Activated naive CD4-positive, alpha-beta T cell treated with anti-CD3 and anti-CD28 coated beads, Interleukin-2, amount 50 U/mL, for 24 hours (primary cell): ENCODE results near the gene DOP1A.
A peak's percentile ranks its signal among the peaks of the same experiment; 100 is the strongest.
"Not testable (repeated sequence)": the region's sequence is repeated elsewhere in the genome, so short reads cannot be mapped to it uniquely, and the experiment has no call there.

ENCODE experiments used
- H3K27ac Mint-ChIP-seq: one replicate; pipeline ENCODE4 v1.8.0; 2021; ENCODE audit warnings: mild to moderate bottlenecking, mixed read lengths
- H3K27me3 Mint-ChIP-seq: one replicate; pipeline ENCODE4 v1.8.0; 2021; ENCODE audit warnings: mixed read lengths
- H3K36me3 Mint-ChIP-seq: one replicate; pipeline ENCODE4 v1.8.0; 2021; ENCODE audit warnings: mixed read lengths
- H3K4me1 Mint-ChIP-seq: one replicate; pipeline ENCODE4 v1.8.0; 2021; ENCODE audit warnings: mixed read lengths
- H3K4me3 Mint-ChIP-seq: one replicate; pipeline ENCODE4 v1.8.0; 2021; ENCODE audit warnings: mild to moderate bottlenecking, mixed read lengths
- H3K9me3 Mint-ChIP-seq: one replicate; pipeline ENCODE4 v1.8.0; 2021; ENCODE audit warnings: mixed read lengths

Gene DOP1A

DNA sequence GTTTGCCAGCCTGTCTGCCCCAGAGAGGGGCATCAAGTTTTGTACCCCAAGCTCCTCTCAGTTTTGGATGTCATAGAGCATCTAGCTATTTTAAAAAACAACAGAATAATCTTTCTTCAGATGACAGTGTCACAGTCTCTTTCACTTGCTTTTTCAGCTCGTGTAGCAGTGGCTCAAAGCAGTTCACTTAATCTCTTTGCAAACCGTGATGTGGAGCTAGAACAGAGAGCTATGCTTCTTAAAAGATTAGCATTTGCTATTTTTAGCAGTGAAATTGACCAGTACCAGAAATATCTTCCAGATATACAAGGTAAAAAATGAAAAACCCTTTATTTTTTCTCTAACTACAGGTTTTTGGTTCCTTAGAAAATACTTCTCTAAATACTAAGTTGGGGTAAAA, 88.3 kb downstream of the DOP1A start:
- no peaks in the 10 kb centered on the region for H3K27me3 Mint-ChIP-seq
- no peak overlapping the region for H3K27ac Mint-ChIP-seq
- H3K9me3 Mint-ChIP-seq: no peaks in the 10 kb centered on the region
- H3K4me1 Mint-ChIP-seq: no peaks in the 10 kb centered on the region
- no peak overlapping the region for H3K4me3 Mint-ChIP-seq
- peaks cover 6% of the 10 kb centered on the region for H3K36me3 Mint-ChIP-seq

DNA sequence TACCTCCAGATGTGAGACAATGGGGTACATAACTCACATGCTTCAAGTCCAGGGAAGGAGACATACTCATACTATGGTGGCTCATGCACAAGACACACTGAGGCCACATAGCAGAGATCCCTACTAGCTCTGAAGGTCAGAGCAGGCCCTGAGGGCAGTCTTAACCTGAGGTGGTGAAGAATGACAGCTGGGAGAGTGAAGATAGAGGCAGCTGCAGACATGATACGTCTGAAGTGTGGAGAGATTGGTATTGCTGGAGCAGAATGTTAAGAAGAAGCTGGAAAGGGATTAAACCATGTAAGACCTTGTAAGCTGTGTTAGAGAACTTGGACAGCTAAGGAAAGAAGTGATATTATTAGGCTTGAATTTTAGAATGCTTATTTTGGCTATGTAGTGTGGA, 92.7 kb downstream of the DOP1A start:
- Mint-ChIP-seq H3K4me1 (no peaks in the 10 kb centered on the region), H3K4me3 (no peak overlapping the region), H3K27me3 (no peaks in the 10 kb centered on the region), H3K9me3 (no peaks in the 10 kb centered on the region), H3K27ac (no peak overlapping the region), H3K36me3 (peaks cover 12% of the 10 kb centered on the region)

DNA sequence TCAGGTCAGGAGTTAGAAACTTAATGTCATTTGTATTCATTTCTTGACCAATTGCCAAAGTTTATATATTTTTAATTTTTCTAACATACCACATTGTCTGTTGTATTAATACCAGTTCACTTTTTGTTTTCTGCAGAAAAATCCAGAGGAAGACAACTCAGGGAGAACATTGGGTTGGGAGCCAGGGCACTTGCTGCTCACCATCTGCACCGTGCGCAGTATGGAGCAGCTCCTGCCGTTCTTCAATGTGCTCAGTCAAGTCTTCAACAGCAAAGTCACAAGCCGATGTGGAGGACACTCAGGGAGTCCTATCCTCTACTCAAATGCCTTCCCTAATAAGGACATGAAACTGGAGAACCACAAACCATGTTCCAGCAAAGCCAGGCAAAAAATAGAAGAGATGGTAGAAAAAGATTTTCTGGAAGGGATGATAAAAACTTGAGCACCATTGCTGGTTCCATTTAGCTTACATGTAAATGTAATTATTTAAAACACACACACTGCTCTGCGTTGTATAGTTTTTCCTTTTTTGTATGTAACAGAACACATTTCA, 100.3 kb downstream of the DOP1A start:
- no peak overlapping the region for H3K4me3 Mint-ChIP-seq
- no peaks in the 10 kb centered on the region for H3K4me1 Mint-ChIP-seq
- no peaks in the 10 kb centered on the region for H3K27me3 Mint-ChIP-seq
- H3K36me3 Mint-ChIP-seq: peaks cover 13% of the 10 kb centered on the region
- no peak overlapping the region for H3K27ac Mint-ChIP-seq
- no peaks in the 10 kb centered on the region for H3K9me3 Mint-ChIP-seq

DNA sequence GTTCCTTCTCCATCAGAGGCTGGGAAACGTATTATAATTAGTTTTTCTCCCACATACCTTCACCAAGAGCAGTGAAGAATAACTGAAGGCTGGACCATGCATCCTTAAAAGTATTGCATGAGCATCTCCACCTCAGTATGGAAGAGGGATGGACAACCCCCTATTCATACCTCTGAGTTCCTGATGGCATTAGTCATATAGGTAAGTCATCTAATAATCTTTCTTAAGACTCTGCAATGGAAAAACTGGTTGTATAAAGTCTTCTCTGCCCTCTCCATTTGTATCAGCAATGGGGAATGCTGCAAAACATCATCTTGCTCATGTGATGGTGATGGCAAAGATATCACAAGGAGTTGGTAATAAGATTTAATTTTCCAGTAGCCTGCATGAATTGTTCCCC, 101.1 kb downstream of the DOP1A start:
- Mint-ChIP-seq H3K27ac (no peak overlapping the region), H3K36me3 (peaks cover 13% of the 10 kb centered on the region), H3K27me3 (no peaks in the 10 kb centered on the region), H3K4me3 (no peak overlapping the region), H3K9me3 (no peaks in the 10 kb centered on the region), H3K4me1 (no peaks in the 10 kb centered on the region)

DNA sequence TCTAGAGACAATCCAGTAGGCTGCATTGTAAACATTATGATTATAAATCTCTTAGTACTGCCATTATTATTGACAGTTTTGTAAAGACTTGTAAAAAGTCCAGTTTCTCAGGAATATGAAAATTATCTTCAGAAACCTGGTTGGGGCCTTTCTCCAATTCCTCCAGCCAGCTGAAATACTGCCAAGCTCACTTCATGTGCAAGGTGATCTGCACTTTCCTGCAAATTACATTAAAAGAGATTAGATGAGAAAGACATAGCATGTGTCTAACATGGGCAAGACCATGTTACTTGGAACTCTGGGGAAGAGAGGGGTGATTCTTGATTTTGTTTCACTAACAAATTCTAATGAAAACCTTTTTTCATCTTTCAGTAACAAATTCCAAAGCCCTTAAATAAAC, 101.6 kb downstream of the DOP1A start:
- H3K9me3 Mint-ChIP-seq: no peaks in the 10 kb centered on the region
- no peaks in the 10 kb centered on the region for H3K4me1 Mint-ChIP-seq
- peak overlapping the region; percentile 30 for H3K27ac Mint-ChIP-seq
- H3K4me3 Mint-ChIP-seq: no peak overlapping the region
- peaks cover 13% of the 10 kb centered on the region for H3K36me3 Mint-ChIP-seq
- H3K27me3 Mint-ChIP-seq: no peaks in the 10 kb centered on the region

DNA sequence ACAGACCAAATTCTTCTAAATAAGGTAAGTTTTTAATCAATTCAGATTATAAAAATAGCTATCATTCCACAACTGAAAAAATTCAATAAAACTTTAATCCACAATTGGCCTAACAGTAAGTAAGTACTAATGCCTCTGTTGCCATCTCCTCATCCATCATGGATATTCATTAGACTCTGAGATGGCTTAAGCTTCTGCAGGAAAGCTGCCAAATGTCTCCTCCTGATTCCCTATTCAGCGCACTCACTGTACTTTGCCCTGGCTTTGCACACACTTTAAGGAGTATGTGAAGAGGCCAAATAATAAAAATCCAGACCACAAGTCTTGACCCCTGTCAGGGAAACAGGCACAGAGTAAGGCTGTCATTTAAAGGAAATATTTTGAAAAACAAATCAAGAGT, 102.0 kb downstream of the DOP1A start:
- Mint-ChIP-seq H3K27ac (no peak overlapping the region), H3K9me3 (no peaks in the 10 kb centered on the region)

DNA sequence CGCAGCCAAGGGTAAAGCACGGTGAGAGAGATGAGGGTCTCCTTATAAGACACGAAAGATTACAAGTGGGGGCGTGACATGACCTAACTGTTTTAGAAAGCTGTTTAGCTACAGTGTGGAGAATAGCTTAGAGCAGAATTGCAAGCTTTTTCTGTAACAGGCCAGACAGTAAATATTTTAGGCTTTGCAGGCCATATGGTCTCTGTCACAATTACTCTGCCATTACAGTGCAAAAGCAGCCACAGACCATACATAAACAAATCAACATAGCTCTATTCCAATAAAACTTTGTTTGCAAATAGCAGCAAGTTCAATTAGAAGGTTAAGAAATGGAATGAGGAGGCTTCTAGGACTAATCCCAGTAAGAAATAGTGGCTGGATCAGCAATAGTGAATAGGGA, 108.8 kb downstream of the DOP1A start:
- no peak overlapping the region for H3K4me3 Mint-ChIP-seq
- H3K9me3 Mint-ChIP-seq: no peaks in the 10 kb centered on the region
- peaks cover 6% of the 10 kb centered on the region for H3K4me1 Mint-ChIP-seq
- peaks cover 10% of the 10 kb centered on the region for H3K36me3 Mint-ChIP-seq
- H3K27me3 Mint-ChIP-seq: no peaks in the 10 kb centered on the region
- no peak overlapping the region for H3K27ac Mint-ChIP-seq

More for the DNA sequence above, 102.0 kb downstream of the DOP1A start:
- Mint-ChIP-seq H3K36me3 (peaks cover 13% of the 10 kb centered on the region), H3K4me3 (no peak overlapping the region), H3K27me3 (no peaks in the 10 kb centered on the region), H3K4me1 (no peaks in the 10 kb centered on the region)

DNA sequence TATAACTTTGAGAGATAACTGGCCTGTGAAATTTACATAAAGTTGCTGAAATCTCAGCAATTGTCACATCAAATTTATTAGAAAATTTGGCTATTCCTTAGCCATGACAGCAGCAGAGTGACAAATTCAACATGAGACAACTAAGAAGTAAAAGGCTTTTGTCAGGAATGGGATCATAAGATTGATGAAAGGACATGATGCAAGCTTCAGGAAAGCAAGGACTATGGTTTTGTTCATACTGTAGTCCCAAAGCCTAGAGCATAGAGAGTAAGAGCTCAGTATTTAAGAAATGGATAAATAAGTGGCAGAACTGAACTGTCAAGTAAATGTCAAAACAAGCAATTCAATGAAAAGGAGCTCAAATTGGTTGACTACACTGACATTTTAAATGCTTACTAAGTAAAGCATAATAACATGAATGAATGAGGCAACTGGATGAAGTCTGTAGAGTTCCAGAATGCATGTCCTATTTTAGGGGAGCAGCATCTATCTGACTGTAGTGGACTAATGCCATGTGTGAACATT, 113.0 kb downstream of the DOP1A start:
- Mint-ChIP-seq H3K9me3 (no peaks in the 10 kb centered on the region), H3K36me3 (peaks cover 11% of the 10 kb centered on the region), H3K4me1 (peaks cover 18% of the 10 kb centered on the region), H3K4me3 (no peak overlapping the region), H3K27ac (no peak overlapping the region), H3K27me3 (no peaks in the 10 kb centered on the region)

DNA sequence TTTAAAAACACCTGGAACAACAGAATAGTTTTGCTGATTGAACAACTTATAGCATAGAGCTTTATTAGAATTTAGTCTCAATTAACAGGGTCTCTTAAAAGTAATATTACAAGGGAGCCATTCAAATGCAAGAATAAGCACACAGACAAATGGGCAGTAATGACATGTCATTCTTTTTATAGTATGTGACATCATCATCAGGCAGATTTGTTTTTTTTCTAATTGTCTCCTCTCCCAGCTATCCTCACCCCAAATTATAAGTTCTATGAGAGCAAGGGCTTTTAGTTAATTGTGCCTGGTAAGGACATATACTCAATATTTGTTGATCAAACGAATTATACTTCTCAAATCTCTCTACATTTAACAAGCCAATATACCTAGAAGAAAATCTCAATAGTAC, 114.6 kb downstream of the DOP1A start:
- Mint-ChIP-seq H3K36me3 (peaks cover 15% of the 10 kb centered on the region), H3K27ac (peak overlapping the region; percentile 1), H3K4me1 (peaks cover 18% of the 10 kb centered on the region), H3K27me3 (no peaks in the 10 kb centered on the region), H3K4me3 (no peak overlapping the region), H3K9me3 (no peaks in the 10 kb centered on the region)

DNA sequence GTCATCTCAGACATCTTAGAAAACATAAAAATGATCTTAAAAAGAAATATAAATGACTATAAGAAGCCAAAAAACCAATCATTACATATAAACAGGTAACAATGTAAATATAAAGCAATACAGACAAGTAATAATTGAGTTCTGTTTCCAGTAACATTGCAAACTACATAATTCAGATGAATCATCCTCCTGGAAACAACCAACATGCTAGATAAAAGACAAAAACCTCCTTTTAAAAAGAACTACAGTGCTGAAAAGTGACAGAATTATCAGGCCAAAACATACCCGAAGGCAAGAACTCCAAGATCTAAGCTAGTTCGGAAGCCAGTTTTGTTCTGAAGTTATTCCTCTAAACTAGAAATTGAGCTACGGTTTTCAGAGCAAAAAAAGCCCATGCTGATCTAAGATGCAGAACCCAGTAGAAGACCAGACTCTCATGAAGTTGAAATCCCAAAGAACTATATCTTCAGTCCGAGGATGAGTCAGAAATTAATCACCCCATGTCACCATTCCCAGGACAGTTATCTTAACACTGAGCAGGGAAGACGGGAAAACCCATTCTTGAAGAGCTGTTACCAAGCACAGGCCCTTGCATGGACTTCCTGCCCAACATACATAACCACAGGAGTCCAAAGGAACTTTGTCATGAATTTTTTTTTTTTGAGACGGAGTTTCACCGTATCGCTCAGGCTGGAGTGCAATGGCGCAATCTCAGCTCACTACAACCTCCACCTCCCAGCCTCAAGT, 115.8 kb downstream of the DOP1A start:
- H3K27me3 Mint-ChIP-seq: no peaks in the 10 kb centered on the region
- peak overlapping the region; percentile 37 for H3K27ac Mint-ChIP-seq
- H3K4me1 Mint-ChIP-seq: peaks cover 23% of the 10 kb centered on the region
- no peaks in the 10 kb centered on the region for H3K9me3 Mint-ChIP-seq
- peaks cover 15% of the 10 kb centered on the region for H3K36me3 Mint-ChIP-seq
- no peak overlapping the region for H3K4me3 Mint-ChIP-seq

DNA sequence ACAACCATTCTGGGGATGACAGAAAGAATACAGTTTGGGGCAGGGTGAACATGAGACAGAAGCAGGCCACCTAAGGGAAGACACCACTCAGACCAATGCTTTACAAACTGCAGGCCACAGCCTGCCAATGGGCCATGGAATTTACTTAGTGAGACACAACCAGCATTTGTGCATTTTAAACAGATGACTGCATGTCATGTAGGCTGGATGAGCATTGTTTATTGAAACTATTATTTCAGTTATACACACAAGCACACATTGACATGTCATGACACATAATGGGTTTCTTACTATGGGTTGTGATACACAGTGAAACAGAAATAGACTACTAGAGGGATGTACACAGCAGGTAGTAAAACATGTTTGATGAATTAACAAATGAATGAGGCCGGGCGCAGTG, 117.6 kb downstream of the DOP1A start:
- H3K4me1 Mint-ChIP-seq: peaks cover 40% of the 10 kb centered on the region
- no peak overlapping the region for H3K4me3 Mint-ChIP-seq
- no peak overlapping the region for H3K27ac Mint-ChIP-seq
- peaks cover 17% of the 10 kb centered on the region for H3K36me3 Mint-ChIP-seq
- no peaks in the 10 kb centered on the region for H3K27me3 Mint-ChIP-seq
- no peaks in the 10 kb centered on the region for H3K9me3 Mint-ChIP-seq

DNA sequence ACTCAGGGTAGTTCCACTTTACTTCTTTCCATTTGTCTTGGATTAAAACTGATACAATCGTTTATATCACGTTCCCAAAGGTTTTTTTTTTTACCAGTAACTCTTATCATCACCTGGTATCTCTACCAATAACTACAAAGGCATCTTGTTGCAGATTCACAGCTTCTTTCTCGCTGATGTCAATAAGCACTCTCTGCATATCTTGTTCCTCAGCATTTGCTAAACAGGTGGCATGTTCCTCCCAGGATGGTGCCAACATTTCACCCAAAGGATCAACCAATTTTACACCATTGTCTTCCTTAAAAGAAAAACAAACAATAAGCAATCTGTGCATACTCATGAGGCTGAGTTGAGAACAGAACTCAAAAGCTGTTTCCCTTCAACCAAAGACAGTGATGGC, 121.0 kb downstream of the DOP1A start:
- Mint-ChIP-seq H3K27me3 (no peaks in the 10 kb centered on the region), H3K36me3 (peaks cover 10% of the 10 kb centered on the region), H3K4me3 (no peak overlapping the region), H3K27ac (no peak overlapping the region), H3K4me1 (peaks cover 53% of the 10 kb centered on the region), H3K9me3 (no peaks in the 10 kb centered on the region)

DNA sequence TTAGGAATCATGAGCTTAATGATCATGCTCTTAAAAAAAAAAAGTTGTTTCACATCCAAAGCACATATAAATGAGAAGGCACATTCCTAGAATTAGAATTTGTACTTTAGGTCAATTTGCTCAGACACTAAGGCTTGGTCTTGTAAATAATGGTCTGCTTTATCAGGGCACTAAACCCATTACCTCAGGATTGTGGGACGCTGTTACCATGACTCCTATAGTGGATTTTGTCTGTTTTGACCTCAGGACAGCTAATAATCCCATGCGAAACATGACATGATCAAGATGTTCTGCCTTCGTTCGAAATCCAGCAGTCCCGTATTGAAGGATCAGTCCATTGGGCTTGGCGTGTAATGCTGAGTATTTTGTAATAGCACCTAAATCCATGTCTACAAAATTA, 123.2 kb downstream of the DOP1A start:
- peaks cover 6% of the 10 kb centered on the region for H3K36me3 Mint-ChIP-seq
- H3K4me3 Mint-ChIP-seq: no peak overlapping the region
- H3K4me1 Mint-ChIP-seq: peaks cover 51% of the 10 kb centered on the region
- H3K9me3 Mint-ChIP-seq: no peaks in the 10 kb centered on the region
- H3K27ac Mint-ChIP-seq: no peak overlapping the region
- H3K27me3 Mint-ChIP-seq: no peaks in the 10 kb centered on the region

DNA sequence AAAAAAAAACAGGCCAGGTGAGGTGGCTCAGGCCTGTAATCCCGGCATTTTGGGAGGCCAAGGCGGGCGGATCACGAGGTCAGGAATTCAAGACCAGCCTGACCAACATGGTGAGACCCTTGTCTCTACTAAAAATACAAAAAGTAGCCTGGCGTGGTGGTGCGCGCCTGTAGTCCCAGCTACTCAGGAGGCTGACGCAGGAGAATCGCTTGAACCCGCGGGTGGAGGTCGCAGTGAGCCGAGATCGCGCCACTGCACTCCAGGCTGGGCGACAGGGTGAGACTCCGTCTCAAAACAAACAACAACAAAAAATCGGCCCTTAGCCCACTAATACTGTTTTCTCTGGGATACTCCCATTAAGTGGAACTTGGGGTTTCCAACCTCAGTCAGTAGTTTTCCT, 124.5 kb downstream of the DOP1A start:
- Mint-ChIP-seq H3K4me1 (peaks cover 57% of the 10 kb centered on the region), H3K4me3 (peak overlapping the region; percentile 93)
- not testable (repeated sequence) for H3K36me3 Mint-ChIP-seq, H3K27ac Mint-ChIP-seq, H3K9me3 Mint-ChIP-seq, H3K27me3 Mint-ChIP-seq

DNA sequence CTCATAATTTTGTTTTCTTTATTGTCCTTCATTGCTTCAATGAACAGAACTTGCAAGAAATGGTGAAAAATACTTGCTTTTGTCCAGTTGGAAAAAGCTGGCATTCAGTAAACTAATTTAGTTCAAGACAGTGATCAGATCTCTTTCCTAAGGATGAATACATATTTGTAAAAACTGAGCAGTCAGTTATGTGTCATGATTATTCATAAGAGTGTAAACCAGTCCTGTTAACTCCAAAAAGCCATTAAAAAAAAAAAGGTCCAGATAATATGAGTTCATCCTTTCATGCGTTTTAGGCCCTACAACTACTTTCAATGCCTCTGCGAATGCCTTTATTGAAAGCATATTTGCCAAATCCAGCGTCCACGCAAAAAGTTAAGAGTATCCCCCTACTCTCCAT, 125.0 kb downstream of the DOP1A start:
- Mint-ChIP-seq H3K27ac (peak overlapping the region; percentile 92), H3K4me3 (peak overlapping the region; percentile 93), H3K9me3 (no peaks in the 10 kb centered on the region), H3K36me3 (peaks cover 4% of the 10 kb centered on the region), H3K27me3 (no peaks in the 10 kb centered on the region), H3K4me1 (peaks cover 57% of the 10 kb centered on the region)

DNA sequence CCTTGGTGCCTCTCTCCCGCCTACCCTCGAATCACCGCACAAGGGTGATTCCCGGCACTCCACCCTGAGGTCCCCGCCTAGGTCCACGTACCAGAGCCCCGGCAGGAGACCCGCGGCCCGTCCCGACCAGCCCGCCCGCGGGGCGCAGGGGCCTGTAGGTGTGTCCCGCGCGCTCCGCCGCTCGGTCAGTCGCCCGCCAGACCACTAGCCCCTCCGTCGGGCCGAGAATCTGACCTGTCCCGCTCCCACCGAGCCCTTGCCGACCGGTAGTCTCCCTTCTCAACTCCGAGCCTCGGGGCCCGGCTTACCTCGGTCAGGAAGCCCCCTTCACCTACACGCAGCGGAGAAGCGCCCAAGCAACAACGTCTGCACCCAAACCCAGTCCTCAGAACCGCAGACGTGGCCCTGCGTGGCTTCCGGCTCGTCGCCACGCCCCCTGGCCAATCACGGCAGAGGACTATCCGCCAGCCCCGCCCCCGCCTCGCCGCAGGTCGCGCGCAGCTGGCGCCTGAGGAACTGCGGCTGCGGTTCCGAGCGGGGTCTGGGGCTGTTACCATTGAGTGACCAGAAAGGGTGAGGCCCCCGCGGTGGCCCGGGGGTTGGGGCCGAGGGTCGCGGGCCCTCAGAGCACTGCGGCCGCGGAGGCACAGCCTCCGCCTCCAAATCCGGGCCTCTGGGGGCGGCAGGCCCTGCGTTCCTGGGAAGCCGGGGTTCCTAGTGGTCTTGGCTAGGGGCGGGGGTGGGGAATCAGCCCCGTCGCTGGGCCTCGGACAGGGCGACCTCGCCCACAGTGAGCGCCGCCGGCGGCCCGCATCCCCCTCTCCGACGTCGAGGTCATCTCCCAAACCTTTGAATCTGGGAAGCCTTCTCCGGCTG, 125.6 kb downstream of the DOP1A start, which contains the start of the genes PGM3 and RWDD2A:
Gene PGM3 (minus strand): TSS at position 395 of the 876 bp plus-strand sequence. CDS start 2,253 bp downstream, outside the sequence.
Gene RWDD2A (plus strand): TSS at position 487 of the 876 bp plus-strand sequence. CDS start 1,095 bp downstream, outside the sequence.
- Mint-ChIP-seq H3K4me1 (peaks cover 53% of the 10 kb centered on the region), H3K36me3 (peaks cover 4% of the 10 kb centered on the region), H3K27ac (peak within 1 kb of the TSS; percentile 94), H3K4me3 (peak within 1 kb of the TSS; percentile 93), H3K27me3 (no peaks in the 10 kb centered on the region), H3K9me3 (no peaks in the 10 kb centered on the region)
